Testis (tissue), 2 donors: ENCODE data around the gene RNGTT.

Experiments used
- POLR2A ChIP-seq: fragments of 450-650 bp; IDR thresholded peaks from one replicate; pipeline ENCODE4 v1.6.1; 2017; ENCODE audit warnings: antibody characterized with exemption, mild to moderate bottlenecking, moderate library complexity
- TF ChIP-seq, protein P1 (sequence below), 3 experiments: fragments of 450-650 bp in 2 of 3; fragments of 200-600 bp in 1 of 3; sonication (generic) in 1 of 3; IDR thresholded peaks; one replicate each; pipeline ENCODE4 v1.5.1; 2016 to 2019; ENCODE audit warnings: antibody characterized with exemption in 3 of 3, mild to moderate bottlenecking in 2 of 3, moderate library complexity in 1 of 3

DNA sequence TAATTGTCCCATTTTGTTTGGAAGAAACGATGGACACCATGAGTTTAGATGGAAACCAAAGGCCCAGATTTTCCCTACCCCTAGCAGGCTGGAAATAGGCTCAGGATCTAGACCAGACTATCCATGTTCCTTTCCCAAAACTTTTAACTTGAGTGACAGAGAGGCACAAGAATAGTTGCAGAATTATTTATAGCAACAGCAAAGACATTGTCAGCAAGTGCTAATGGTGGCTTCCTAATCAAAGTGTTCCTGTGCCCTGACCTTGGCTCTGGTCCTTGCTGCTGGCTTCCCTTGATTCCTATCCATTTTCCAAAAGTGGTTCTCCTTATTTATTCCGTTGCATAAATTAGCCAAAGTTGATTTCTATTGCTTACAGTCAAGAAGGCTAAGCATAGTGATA, 103.1 kb downstream of the RNGTT start:
- TF ChIP-seq, protein P1, sequence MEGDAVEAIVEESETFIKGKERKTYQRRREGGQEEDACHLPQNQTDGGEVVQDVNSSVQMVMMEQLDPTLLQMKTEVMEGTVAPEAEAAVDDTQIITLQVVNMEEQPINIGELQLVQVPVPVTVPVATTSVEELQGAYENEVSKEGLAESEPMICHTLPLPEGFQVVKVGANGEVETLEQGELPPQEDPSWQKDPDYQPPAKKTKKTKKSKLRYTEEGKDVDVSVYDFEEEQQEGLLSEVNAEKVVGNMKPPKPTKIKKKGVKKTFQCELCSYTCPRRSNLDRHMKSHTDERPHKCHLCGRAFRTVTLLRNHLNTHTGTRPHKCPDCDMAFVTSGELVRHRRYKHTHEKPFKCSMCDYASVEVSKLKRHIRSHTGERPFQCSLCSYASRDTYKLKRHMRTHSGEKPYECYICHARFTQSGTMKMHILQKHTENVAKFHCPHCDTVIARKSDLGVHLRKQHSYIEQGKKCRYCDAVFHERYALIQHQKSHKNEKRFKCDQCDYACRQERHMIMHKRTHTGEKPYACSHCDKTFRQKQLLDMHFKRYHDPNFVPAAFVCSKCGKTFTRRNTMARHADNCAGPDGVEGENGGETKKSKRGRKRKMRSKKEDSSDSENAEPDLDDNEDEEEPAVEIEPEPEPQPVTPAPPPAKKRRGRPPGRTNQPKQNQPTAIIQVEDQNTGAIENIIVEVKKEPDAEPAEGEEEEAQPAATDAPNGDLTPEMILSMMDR (IDR thresholded peaks at IDR 0.05): no peak
- no peak for TF ChIP-seq POLR2A
